Fibroblast of the aortic adventitia (primary cell): ENCODE measurements around the gene IQSEC1. TPM values are rescaled to one million over a fixed set of nuclear protein-coding genes. Genes with fewer than 3 reads are reported as not detected.

ENCODE experiments used
- DNase-seq: peaks from one replicate; pipeline ENCODE4 v3.0.0-alpha.2; 2010; ENCODE audit warnings: low read depth
- H3K4me3 ChIP-seq: 2 replicates; pipeline ENCODE4 v1.5.1; 2011; ENCODE audit warnings: low read depth, mild to moderate bottlenecking, control low read depth, low read length, moderate library complexity
- total RNA-seq: library from RNA; depleted of rRNA; stranded (reverse); fragments of >200 nt; gene quantifications from 2 replicates; pipeline ENCODE4 v1.2.3, GENCODE V29; 2012; ENCODE audit warnings: low replicate concordance
- TF ChIP-seq, protein P1 (sequence below): IDR thresholded peaks from 2 replicates; pipeline ENCODE4 v1.5.1; 2011; ENCODE audit warnings: mild to moderate bottlenecking, low read length, control low read depth, inconsistent platforms; ENCODE audit not compliant: insufficient read depth

Gene IQSEC1
- total RNA-seq, 1 donor, result 15.9 TPM

- no peak overlapping the region for H3K4me3 ChIP-seq
- no peak for DNase-seq
- TF ChIP-seq, protein P1, sequence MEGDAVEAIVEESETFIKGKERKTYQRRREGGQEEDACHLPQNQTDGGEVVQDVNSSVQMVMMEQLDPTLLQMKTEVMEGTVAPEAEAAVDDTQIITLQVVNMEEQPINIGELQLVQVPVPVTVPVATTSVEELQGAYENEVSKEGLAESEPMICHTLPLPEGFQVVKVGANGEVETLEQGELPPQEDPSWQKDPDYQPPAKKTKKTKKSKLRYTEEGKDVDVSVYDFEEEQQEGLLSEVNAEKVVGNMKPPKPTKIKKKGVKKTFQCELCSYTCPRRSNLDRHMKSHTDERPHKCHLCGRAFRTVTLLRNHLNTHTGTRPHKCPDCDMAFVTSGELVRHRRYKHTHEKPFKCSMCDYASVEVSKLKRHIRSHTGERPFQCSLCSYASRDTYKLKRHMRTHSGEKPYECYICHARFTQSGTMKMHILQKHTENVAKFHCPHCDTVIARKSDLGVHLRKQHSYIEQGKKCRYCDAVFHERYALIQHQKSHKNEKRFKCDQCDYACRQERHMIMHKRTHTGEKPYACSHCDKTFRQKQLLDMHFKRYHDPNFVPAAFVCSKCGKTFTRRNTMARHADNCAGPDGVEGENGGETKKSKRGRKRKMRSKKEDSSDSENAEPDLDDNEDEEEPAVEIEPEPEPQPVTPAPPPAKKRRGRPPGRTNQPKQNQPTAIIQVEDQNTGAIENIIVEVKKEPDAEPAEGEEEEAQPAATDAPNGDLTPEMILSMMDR, result no peak
Observed at GRCh38 chr3:12975748-12976522, 97.3 kb downstream of the IQSEC1 start.

DNA sequence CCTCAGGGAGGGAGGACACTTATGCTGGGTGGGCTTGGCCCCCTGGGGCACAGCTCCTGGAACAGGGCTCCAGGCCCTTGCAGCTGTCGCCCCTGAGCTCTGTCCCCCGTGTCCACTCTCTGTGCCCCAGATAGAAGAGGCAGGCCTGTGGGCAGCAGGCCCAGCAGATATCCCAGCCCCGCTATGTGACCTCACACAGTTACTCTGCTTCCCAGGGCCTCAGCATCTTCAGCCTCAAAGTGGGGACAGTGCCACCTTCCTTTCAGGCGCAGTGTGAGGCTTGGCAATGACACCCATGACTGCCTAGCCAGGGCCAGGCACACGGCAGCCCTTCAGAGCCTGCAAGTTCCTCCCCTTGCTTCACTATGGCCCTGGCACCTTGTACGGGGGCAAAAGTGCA lies 98.4 kb downstream of the IQSEC1 start:
- TF ChIP-seq, protein P1, result no peak

GRCh38 chr3:12974334-12974733 lies 98.9 kb downstream of the IQSEC1 start:
- no peak overlapping the region for H3K4me3 ChIP-seq
- TF ChIP-seq, protein P1, result no peak
- DNase-seq, result no peak

More for the DNA sequence above, 98.4 kb downstream of the IQSEC1 start:
- DNase-seq, result no peak
- no peak overlapping the region for H3K4me3 ChIP-seq

GRCh38 chr3:12973827-12974226 lies 99.4 kb downstream of the IQSEC1 start:
- TF ChIP-seq, protein P1, result no peak
- DNase-seq, result no peak
- no peak overlapping the region for H3K4me3 ChIP-seq

- TF ChIP-seq, protein P1, result no peak
- no peak for DNase-seq
- no peak overlapping the region for H3K4me3 ChIP-seq
Observed at GRCh38 chr3:12972781-12973702, 100.2 kb downstream of the IQSEC1 start.

GRCh38 chr3:12972043-12972442 lies 101.2 kb downstream of the IQSEC1 start:
- TF ChIP-seq, protein P1, result no peak
- no peak for DNase-seq
- H3K4me3 ChIP-seq, result no peak overlapping the region
